Mesothelial cell of epicardium (in vitro differentiated cells): ENCODE measurements around the gene NFU1. TPM values are rescaled to one million over a fixed set of nuclear protein-coding genes. Genes with fewer than 3 reads are reported as not detected.

Experiments used
- DNase-seq, 2 experiments: peaks; one replicate each; pipeline ENCODE4 v3.0.0; 2021; ENCODE audit warnings: low spot score in 2 of 2; ENCODE audit not compliant: unreplicated experiment in 2 of 2
- H3K27ac Mint-ChIP-seq: 2 replicates; pipeline ENCODE4 v1.8.0; 2021; ENCODE audit warnings: mixed read lengths
- H3K27me3 Mint-ChIP-seq: 2 replicates; pipeline ENCODE4 v1.8.0; 2021; ENCODE audit warnings: low read depth, mixed read lengths
- H3K36me3 Mint-ChIP-seq: 2 replicates; pipeline ENCODE4 v1.8.0; 2021; ENCODE audit warnings: mixed read lengths
- H3K4me1 Mint-ChIP-seq: 2 replicates; pipeline ENCODE4 v1.8.0; 2021; ENCODE audit warnings: mixed read lengths
- H3K4me3 Mint-ChIP-seq: 2 replicates; pipeline ENCODE4 v1.8.0; 2021; ENCODE audit warnings: mild to moderate bottlenecking, moderate library complexity, mixed read lengths
- H3K9me3 Mint-ChIP-seq: 2 replicates; pipeline ENCODE4 v1.8.0; 2021; ENCODE audit warnings: mixed read lengths
- CTCF ChIP-seq: fragments of 200-600 bp; sonication (generic); IDR thresholded peaks from one replicate; pipeline ENCODE4 v1.5.0; 2021; ENCODE audit warnings: antibody characterized with exemption; ENCODE audit not compliant: unreplicated experiment
- total RNA-seq: library from RNA; stranded (reverse); gene quantifications from 3 replicates; pipeline ENCODE4 v1.2.1, GENCODE V29; 2021

The NFU1 gene
- total RNA-seq = 31.9 to 35.6 TPM (median 34.7 TPM) in 3 replicates

DNA sequence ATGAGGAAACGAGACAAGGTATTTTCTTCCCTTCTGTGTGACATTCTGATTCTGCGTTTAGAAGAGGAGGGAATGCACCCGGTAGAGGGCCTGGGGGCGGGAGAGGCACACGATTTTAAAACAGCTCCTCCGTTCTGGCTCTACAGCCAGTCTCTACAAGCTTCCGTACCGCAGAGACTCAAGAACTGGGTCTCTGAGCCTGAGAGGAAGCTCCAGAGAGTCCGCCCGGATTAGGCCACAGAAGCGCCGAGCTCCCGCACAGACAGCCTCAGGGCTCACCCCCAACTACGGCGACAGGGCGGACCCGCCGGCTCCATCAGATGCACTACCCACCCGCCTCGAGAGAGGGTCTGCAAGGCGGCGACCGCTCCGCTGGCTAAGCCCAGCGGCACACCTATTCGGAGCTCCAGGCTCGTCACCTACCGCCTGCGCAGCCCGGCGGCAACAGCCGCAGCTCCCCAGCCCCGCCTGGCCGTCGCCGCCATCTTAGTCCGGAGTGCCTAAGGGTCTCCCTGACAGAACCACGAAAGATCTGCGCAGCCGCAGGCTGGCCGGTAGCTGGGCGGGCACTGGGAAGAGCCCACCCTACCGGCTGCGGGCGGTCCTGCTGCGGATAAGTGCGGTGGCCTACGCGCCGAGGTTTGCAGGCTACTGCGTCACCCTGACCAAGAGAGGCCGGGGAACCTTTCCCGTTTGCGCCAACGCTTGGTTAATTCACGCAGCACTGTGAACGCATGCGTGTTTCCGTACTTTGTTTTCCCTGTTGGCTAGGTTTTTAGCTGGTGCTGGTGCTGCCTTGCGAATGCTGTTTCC, at the start of gene NFU1:
Gene NFU1, minus strand, starts transcription at position 498 of the 813 bp plus-strand sequence. Its CDS starts 13 bp downstream, at position 485.
- no peaks in the 10 kb centered on the region for H3K27me3 Mint-ChIP-seq
- peak within 1 kb of the TSS; percentile 94 for H3K4me3 Mint-ChIP-seq
- no peaks in the 10 kb centered on the region for H3K9me3 Mint-ChIP-seq
- TF ChIP-seq CTCF = peak; percentile 65
- no peaks in the 10 kb centered on the region for H3K36me3 Mint-ChIP-seq
- H3K4me1 Mint-ChIP-seq = peaks cover 26% of the 10 kb centered on the region
- peak within 1 kb of the TSS; percentile 97 for H3K27ac Mint-ChIP-seq
- DNase-seq = peak; percentile 85 to 93

GRCh38 chr2:69483696-69484095, 46.5 kb upstream of the NFU1 start:
- no peaks in the 10 kb centered on the region for H3K27me3 Mint-ChIP-seq
- H3K4me3 Mint-ChIP-seq = no peak overlapping the region
- no peak for TF ChIP-seq CTCF
- no peaks in the 10 kb centered on the region for H3K9me3 Mint-ChIP-seq
- DNase-seq = no peak
- peaks cover 6% of the 10 kb centered on the region for H3K4me1 Mint-ChIP-seq
- H3K27ac Mint-ChIP-seq = no peak overlapping the region
- H3K36me3 Mint-ChIP-seq = peaks cover 27% of the 10 kb centered on the region

GRCh38 chr2:69483024-69483423, 45.8 kb upstream of the NFU1 start:
- no peak for DNase-seq
- peaks cover 6% of the 10 kb centered on the region for H3K4me1 Mint-ChIP-seq
- H3K36me3 Mint-ChIP-seq = peaks cover 25% of the 10 kb centered on the region
- no peak overlapping the region for H3K4me3 Mint-ChIP-seq
- H3K27ac Mint-ChIP-seq = peak overlapping the region; percentile 44
- no peaks in the 10 kb centered on the region for H3K27me3 Mint-ChIP-seq
- TF ChIP-seq CTCF = no peak
- no peaks in the 10 kb centered on the region for H3K9me3 Mint-ChIP-seq

DNA sequence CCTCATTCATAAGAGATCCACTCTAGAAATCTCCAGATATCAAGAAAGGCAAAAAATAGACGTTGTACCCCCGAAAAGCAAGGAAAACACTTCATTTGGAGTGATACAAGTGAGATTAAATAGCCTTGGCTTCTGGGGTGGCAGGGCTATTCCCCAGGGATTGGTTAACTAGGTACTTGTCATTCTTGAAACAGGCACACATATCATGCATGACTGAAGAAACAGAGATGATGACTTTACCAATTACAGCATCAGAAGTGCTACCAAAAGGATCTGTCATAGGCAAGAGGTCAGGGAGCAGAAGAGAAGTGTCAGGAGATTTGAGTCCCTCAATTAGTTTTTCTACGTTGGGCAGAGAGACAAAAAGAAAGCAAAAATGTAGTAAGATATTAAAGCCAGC, 45.2 kb upstream of the NFU1 start:
- H3K27ac Mint-ChIP-seq = no peak overlapping the region
- H3K27me3 Mint-ChIP-seq = no peaks in the 10 kb centered on the region
- no peak for TF ChIP-seq CTCF
- no peak overlapping the region for H3K4me3 Mint-ChIP-seq
- H3K36me3 Mint-ChIP-seq = peaks cover 25% of the 10 kb centered on the region
- no peak for DNase-seq
- no peaks in the 10 kb centered on the region for H3K9me3 Mint-ChIP-seq
- H3K4me1 Mint-ChIP-seq = peaks cover 6% of the 10 kb centered on the region

GRCh38 chr2:69481421-69481820, 44.2 kb upstream of the NFU1 start:
- H3K4me1 Mint-ChIP-seq = peaks cover 6% of the 10 kb centered on the region
- H3K4me3 Mint-ChIP-seq = no peak overlapping the region
- H3K27ac Mint-ChIP-seq = no peak overlapping the region
- no peaks in the 10 kb centered on the region for H3K27me3 Mint-ChIP-seq
- no peak for DNase-seq
- H3K36me3 Mint-ChIP-seq = peaks cover 21% of the 10 kb centered on the region
- no peak for TF ChIP-seq CTCF
- no peaks in the 10 kb centered on the region for H3K9me3 Mint-ChIP-seq
